Mesenchymal stem cell (in vitro differentiated cells and primary cell): Measurements from ENCODE around the gene SUCLA2.

Experiments
- DNase-seq: peaks from one replicate; pipeline ENCODE4 v3.0.0-alpha.2; 2013
- H2AFZ ChIP-seq: one replicate; pipeline ENCODE4 v1.6.1; 2013; ENCODE audit warnings: low read depth, mild to moderate bottlenecking, control low read depth, inconsistent platforms, low read length, moderate library complexity
- H2AK5ac ChIP-seq: 2 replicates; pipeline ENCODE4 v1.6.1; 2013; ENCODE audit warnings: low read length, moderate library complexity, mild to moderate bottlenecking, inconsistent platforms; ENCODE audit not compliant: severe bottlenecking
- H2BK120ac ChIP-seq: one replicate; pipeline ENCODE4 v1.6.1; 2013; ENCODE audit warnings: low read depth, mild to moderate bottlenecking, inconsistent platforms, low read length, moderate library complexity
- H2BK12ac ChIP-seq, 2 experiments: one replicate each; pipeline ENCODE4 v1.6.1; 2013; ENCODE audit warnings: inconsistent platforms in 2 of 2, low read length in 2 of 2, mild to moderate bottlenecking in 2 of 2, moderate library complexity in 2 of 2, control low read depth in 1 of 2
- H2BK15ac ChIP-seq: one replicate; pipeline ENCODE4 v1.6.1; 2013; ENCODE audit warnings: mild to moderate bottlenecking, low read depth, inconsistent platforms; ENCODE audit not compliant: poor library complexity, severe bottlenecking
- H2BK5ac ChIP-seq: 2 replicates; pipeline ENCODE4 v1.6.1; 2013; ENCODE audit warnings: low read depth, mild to moderate bottlenecking, low read length, control low read depth, inconsistent platforms; ENCODE audit not compliant: poor library complexity, severe bottlenecking
- H3K14ac ChIP-seq, 2 experiments: one replicate each; pipeline ENCODE4 v1.6.1; 2013; ENCODE audit warnings: inconsistent platforms in 2 of 2, low read length in 2 of 2, control low read depth in 1 of 2, mild to moderate bottlenecking in 1 of 2, moderate library complexity in 1 of 2
- H3K18ac ChIP-seq, 2 experiments: one replicate each; pipeline ENCODE4 v1.6.1; 2013; ENCODE audit warnings: inconsistent platforms in 2 of 2, low read length in 2 of 2, control low read depth in 1 of 2, low read depth in 1 of 2, mild to moderate bottlenecking in 1 of 2
- H3K23ac ChIP-seq, 2 experiments: one replicate each; pipeline ENCODE4 v1.6.1; 2013; ENCODE audit warnings: inconsistent platforms in 2 of 2, low read length in 2 of 2, mild to moderate bottlenecking in 2 of 2, moderate library complexity in 2 of 2, control low read depth in 1 of 2
- H3K27ac ChIP-seq: 2 replicates; pipeline ENCODE4 v1.5.1; 2013; ENCODE audit warnings: mild to moderate bottlenecking, moderate library complexity, low read length, control low read depth, inconsistent platforms; ENCODE audit not compliant: poor library complexity, severe bottlenecking
- H3K27me3 ChIP-seq, 2 experiments: 2 replicates each; pipeline versions ENCODE4 v1.6.1 to v1.7.0; 2013; ENCODE audit warnings: low read length in 2 of 2, mild to moderate bottlenecking in 2 of 2, moderate library complexity in 2 of 2, control low read depth in 1 of 2, inconsistent platforms in 1 of 2; ENCODE audit not compliant: control insufficient read depth in 1 of 2, insufficient read depth in 1 of 2
- H3K36me3 ChIP-seq, 2 experiments: 2 replicates each; pipeline versions ENCODE4 v1.6.1 to v1.7.0; 2013; ENCODE audit warnings: low read length in 2 of 2, control low read depth in 1 of 2, inconsistent platforms in 1 of 2, low read depth in 1 of 2, mild to moderate bottlenecking in 1 of 2; ENCODE audit not compliant: insufficient read depth in 2 of 2, control insufficient read depth in 1 of 2
- H3K4ac ChIP-seq, 2 experiments: one replicate each; pipeline ENCODE4 v1.6.1; 2013; ENCODE audit warnings: inconsistent platforms in 2 of 2, low read length in 2 of 2, mild to moderate bottlenecking in 2 of 2, moderate library complexity in 2 of 2, control low read depth in 1 of 2, low read depth in 1 of 2
- H3K4me1 ChIP-seq: 2 replicates; pipeline ENCODE4 v1.6.1; 2013; ENCODE audit warnings: low read depth, low read length, control low read depth; ENCODE audit not compliant: control insufficient read depth, insufficient read depth
- H3K4me2 ChIP-seq: 2 replicates; pipeline ENCODE4 v1.6.1; 2013; ENCODE audit warnings: low read length, mild to moderate bottlenecking, inconsistent platforms; ENCODE audit not compliant: poor library complexity, severe bottlenecking
- H3K4me3 ChIP-seq, 2 experiments: 2 replicates each; pipeline versions ENCODE4 v1.5.1 to v1.7.0; 2013; ENCODE audit warnings: low read length in 2 of 2, mild to moderate bottlenecking in 2 of 2, control low read depth in 1 of 2, low read depth in 1 of 2; ENCODE audit not compliant: insufficient read depth in 1 of 2
- H3K79me1 ChIP-seq: replicated peaks from 2 replicates; pipeline ENCODE4 v1.6.1; 2013; ENCODE audit warnings: mild to moderate bottlenecking, control low read depth, low read length, inconsistent platforms; ENCODE audit not compliant: poor library complexity, severe bottlenecking
- H3K9ac ChIP-seq: 2 replicates; pipeline ENCODE4 v1.7.0; 2013; ENCODE audit warnings: mild to moderate bottlenecking, low read length, moderate library complexity
- H3K9me3 ChIP-seq: 2 replicates; pipeline ENCODE4 v1.7.0; 2013; ENCODE audit warnings: mild to moderate bottlenecking, low read length; ENCODE audit not compliant: control insufficient read depth
- H4K8ac ChIP-seq: one replicate; pipeline ENCODE4 v1.6.1; 2013; ENCODE audit warnings: inconsistent platforms, mild to moderate bottlenecking, low read length, moderate library complexity
- H4K91ac ChIP-seq: one replicate; pipeline ENCODE4 v1.6.1; 2013; ENCODE audit warnings: mild to moderate bottlenecking, low read length, inconsistent platforms
- WGBS: methylation state at CpG from one replicate; pipeline ENCODE4 v1.1.7; 2013; ENCODE audit warnings: mixed read lengths; 5-methylcytosine and 5-hydroxymethylcytosine counted together

Gene SUCLA2

GRCh38 chr13:47932950-47933923, 67.8 kb downstream of the SUCLA2 start:
- H2BK5ac ChIP-seq = no peak overlapping the region
- 95% methylated on average over 5 of the region's 5 CpGs for WGBS
- no peak overlapping the region for H3K18ac ChIP-seq
- no peak overlapping the region for H4K91ac ChIP-seq
- no peak overlapping the region for H3K4ac ChIP-seq
- H4K8ac ChIP-seq = no peak overlapping the region
- no peak overlapping the region for H2BK15ac ChIP-seq
- no peaks in the 10 kb centered on the region for H3K9me3 ChIP-seq
- no peak overlapping the region for H2AFZ ChIP-seq
- DNase-seq = peak; percentile 9
- peaks cover 0 to 9% of the 10 kb centered on the region in 2 experiments for H3K36me3 ChIP-seq
- H3K27me3 ChIP-seq = no peaks in the 10 kb centered on the region
- no peak overlapping the region for H2AK5ac ChIP-seq
- no peak overlapping the region for H3K9ac ChIP-seq
- no peak overlapping the region for H3K4me3 ChIP-seq
- no peak overlapping the region for H2BK120ac ChIP-seq
- no peak overlapping the region for H2BK12ac ChIP-seq
- no peak overlapping the region for H3K27ac ChIP-seq
- no peak overlapping the region for H3K14ac ChIP-seq
- H3K79me1 ChIP-seq = no peaks in the 10 kb centered on the region
- no peak overlapping the region for H3K4me2 ChIP-seq
- H3K4me1 ChIP-seq = peaks cover 3% of the 10 kb centered on the region
- H3K23ac ChIP-seq = no peak overlapping the region

DNA sequence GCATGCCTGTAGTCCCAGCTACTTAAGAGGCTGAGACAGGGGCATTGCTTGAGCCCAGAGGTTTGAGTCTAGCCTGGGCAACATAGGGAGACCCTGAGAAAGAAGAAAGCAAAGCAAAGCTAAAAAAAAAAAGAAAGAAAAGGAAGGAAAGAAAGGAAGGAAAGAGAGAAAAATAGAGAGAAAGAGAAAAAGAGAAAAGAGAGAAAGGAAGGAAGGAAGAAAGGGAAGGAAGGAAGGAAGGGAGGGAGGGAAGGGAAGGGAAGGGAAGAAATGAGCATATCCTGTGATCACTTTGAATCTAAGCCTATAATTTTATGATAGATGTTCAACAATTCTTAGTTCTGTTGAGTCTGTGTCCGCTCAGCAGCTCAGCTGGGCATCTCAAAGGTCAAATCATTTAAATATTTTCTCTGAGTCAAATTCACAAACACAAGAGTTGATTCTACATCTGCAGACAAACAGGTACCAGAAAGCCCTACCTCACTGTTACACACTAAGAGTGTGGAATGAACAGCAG, 70.4 kb downstream of the SUCLA2 start:
- H3K23ac ChIP-seq = no peak overlapping the region
- H3K4me1 ChIP-seq = peaks cover 3% of the 10 kb centered on the region
- H4K8ac ChIP-seq = no peak overlapping the region
- H2BK15ac ChIP-seq = no peak overlapping the region
- no peak overlapping the region for H3K14ac ChIP-seq
- H3K18ac ChIP-seq = no peak overlapping the region
- H4K91ac ChIP-seq = no peak overlapping the region
- H3K27ac ChIP-seq = no peak overlapping the region
- H2BK120ac ChIP-seq = no peak overlapping the region
- no peak overlapping the region for H3K9ac ChIP-seq
- 86% methylated on average over 1 of the region's 1 CpG for WGBS
- no peak overlapping the region for H2BK5ac ChIP-seq
- H3K4me2 ChIP-seq = no peak overlapping the region
- no peak overlapping the region for H2AK5ac ChIP-seq
- H2BK12ac ChIP-seq = no peak overlapping the region
- H3K9me3 ChIP-seq = no peaks in the 10 kb centered on the region
- H2AFZ ChIP-seq = no peak overlapping the region
- H3K27me3 ChIP-seq = no peaks in the 10 kb centered on the region
- H3K4ac ChIP-seq = no peak overlapping the region
- no peak for DNase-seq
- H3K36me3 ChIP-seq = no peaks in the 10 kb centered on the region
- no peaks in the 10 kb centered on the region for H3K79me1 ChIP-seq
- no peak overlapping the region for H3K4me3 ChIP-seq

- WGBS = 76% methylated on average over 2 of the region's 3 CpGs
- H2AK5ac ChIP-seq = no peak overlapping the region
These were observed 71.9 kb downstream of the SUCLA2 start for GRCh38 chr13:47929156-47929555.

DNA sequence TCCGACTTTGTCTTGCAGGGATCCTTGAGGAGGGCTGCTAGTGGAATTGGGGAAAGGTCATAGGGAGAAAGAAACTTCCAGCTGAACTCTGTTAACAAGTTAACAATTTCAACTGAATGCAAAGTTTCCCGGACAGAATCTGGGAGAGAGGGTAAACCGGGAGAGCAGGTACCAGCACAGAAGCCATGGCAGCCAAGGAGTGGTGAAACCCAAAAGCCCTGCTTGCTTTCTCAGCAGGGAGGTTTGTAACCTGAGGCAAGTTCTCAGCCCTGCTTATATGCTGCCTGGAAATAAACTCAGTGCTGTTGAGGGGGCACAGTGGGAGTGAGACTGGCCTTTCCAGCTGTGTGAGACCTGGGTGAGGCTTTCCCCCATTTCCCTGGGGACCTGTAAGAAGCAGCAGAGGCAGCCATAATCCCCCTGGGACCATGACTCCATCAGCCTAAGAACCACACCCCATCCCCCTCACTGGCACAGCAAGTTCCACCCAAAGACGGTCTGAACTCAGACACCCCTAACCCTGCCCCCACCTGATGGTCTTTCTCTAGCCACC, 84.0 kb downstream of the SUCLA2 start:
- 94% methylated on average over 4 of the region's 4 CpGs for WGBS
- Histone ChIP-seq H3K14ac (no peak overlapping the region), H3K18ac (no peak overlapping the region), H3K4me2 (no peak overlapping the region), H3K4ac (no peak overlapping the region), H2AFZ (no peak overlapping the region), H3K79me1 (no peaks in the 10 kb centered on the region), H3K4me1 (no peaks in the 10 kb centered on the region), H3K36me3 (peaks cover 0 to 4% of the 10 kb centered on the region in 2 experiments), H3K9me3 (peaks cover 15% of the 10 kb centered on the region), H3K9ac (no peak overlapping the region), H3K4me3 (no peak overlapping the region), H3K27ac (no peak overlapping the region), H3K23ac (no peak overlapping the region), H2BK12ac (no peak overlapping the region), H2BK5ac (no peak overlapping the region), H2BK120ac (no peak overlapping the region), H4K8ac (no peak overlapping the region), H4K91ac (no peak overlapping the region), H3K27me3 (no peaks in the 10 kb centered on the region), H2BK15ac (no peak overlapping the region), H2AK5ac (no peak overlapping the region)
- no peak for DNase-seq

More at GRCh38 chr13:47929156-47929555, 71.9 kb downstream of the SUCLA2 start:
- Histone ChIP-seq H4K8ac (no peak overlapping the region), H3K4me3 (no peak overlapping the region), H2BK12ac (no peak overlapping the region), H2AFZ (no peak overlapping the region), H3K4me2 (no peak overlapping the region), H3K18ac (no peak overlapping the region), H2BK5ac (no peak overlapping the region), H3K27me3 (no peaks in the 10 kb centered on the region), H3K4me1 (peaks cover 1% of the 10 kb centered on the region), H3K23ac (no peak overlapping the region), H3K36me3 (no peaks in the 10 kb centered on the region), H3K9me3 (no peaks in the 10 kb centered on the region), H3K27ac (no peak overlapping the region), H3K9ac (peak overlapping the region; percentile 11), H4K91ac (no peak overlapping the region), H2BK15ac (no peak overlapping the region), H3K4ac (no peak overlapping the region), H3K79me1 (no peaks in the 10 kb centered on the region), H2BK120ac (no peak overlapping the region), H3K14ac (no peak overlapping the region)
- DNase-seq = no peak
